HepG2 (cell line): ENCODE data around the gene RPL3.

Source experiments
- CTCF ChIP-seq: sonication (generic); formaldehyde crosslinking; IDR thresholded peaks from 2 replicates; pipeline ENCODE4 v1.5.0; 2020; ENCODE audit warnings: mild to moderate bottlenecking, missing genetic modification reagents, moderate library complexity
- DPF2 ChIP-seq: sonication (generic); formaldehyde crosslinking; IDR thresholded peaks from 2 replicates; pipeline ENCODE4 v1.4.0; 2020; ENCODE audit warnings: mild to moderate bottlenecking, low read depth, missing genetic modification reagents, borderline replicate concordance
- POLR2A ChIP-seq, 2 experiments: IDR thresholded peaks; 2 replicates each; pipeline ENCODE4 v1.6.1; 2011; ENCODE audit warnings: low read depth in 2 of 2, low read length in 2 of 2, mild to moderate bottlenecking in 1 of 2, moderate library complexity in 1 of 2; ENCODE audit not compliant: insufficient read depth in 1 of 2
- ZNF101 ChIP-seq: sonication (generic); formaldehyde crosslinking; IDR thresholded peaks from 2 replicates; pipeline ENCODE4 v1.4.0; 2020; ENCODE audit warnings: mild to moderate bottlenecking, low read depth, missing genetic modification reagents, borderline replicate concordance
- ZNF160 ChIP-seq: sonication (generic); formaldehyde crosslinking; IDR thresholded peaks from 2 replicates; pipeline ENCODE4 v1.8.0; 2022; ENCODE audit warnings: mild to moderate bottlenecking, inconsistent platforms, missing genetic modification reagents
- TF ChIP-seq, protein P1 (sequence below), 2 experiments: sonication (generic) in 1 of 2; formaldehyde crosslinking in 1 of 2; IDR thresholded peaks; 2 replicates each; pipeline versions ENCODE4 v1.5.1 to v1.6.1; 2011 to 2020; ENCODE audit warnings: borderline replicate concordance in 1 of 2, low read depth in 1 of 2, low read length in 1 of 2, mild to moderate bottlenecking in 1 of 2, missing genetic modification reagents in 1 of 2, moderate library complexity in 1 of 2
- TF ChIP-seq, protein P2 (sequence below), 2 experiments: fragments of 450-650 bp in 1 of 2; sonication (generic) in 1 of 2; formaldehyde crosslinking; IDR thresholded peaks; 2 replicates each; pipeline versions ENCODE4 v1.5.0 to v1.8.0; 2020 to 2022; ENCODE audit warnings: mild to moderate bottlenecking in 1 of 2, missing genetic modification reagents in 1 of 2
- TF ChIP-seq, protein P3 (sequence below), 2 experiments: IDR thresholded peaks; 2 replicates each; pipeline ENCODE4 v1.6.1; 2011 to 2012; ENCODE audit warnings: low read length in 2 of 2, borderline replicate concordance in 1 of 2, low read depth in 1 of 2, mild to moderate bottlenecking in 1 of 2, moderate library complexity in 1 of 2

- TF ChIP-seq, protein P1, sequence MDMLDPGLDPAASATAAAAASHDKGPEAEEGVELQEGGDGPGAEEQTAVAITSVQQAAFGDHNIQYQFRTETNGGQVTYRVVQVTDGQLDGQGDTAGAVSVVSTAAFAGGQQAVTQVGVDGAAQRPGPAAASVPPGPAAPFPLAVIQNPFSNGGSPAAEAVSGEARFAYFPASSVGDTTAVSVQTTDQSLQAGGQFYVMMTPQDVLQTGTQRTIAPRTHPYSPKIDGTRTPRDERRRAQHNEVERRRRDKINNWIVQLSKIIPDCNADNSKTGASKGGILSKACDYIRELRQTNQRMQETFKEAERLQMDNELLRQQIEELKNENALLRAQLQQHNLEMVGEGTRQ (IDR thresholded peaks at IDR 0.05; ENCODE audit: low read depth, low read length) = no peak
- TF ChIP-seq, protein P1 (CRISPR knock-in tag; IDR thresholded peaks at IDR 0.05; ENCODE audit: borderline replicate concordance) = no peak
- TF ChIP-seq CTCF (CRISPR knock-in tag) (no peak), DPF2 (no peak), POLR2A (IDR thresholded peaks at IDR 0.05; ENCODE audit: insufficient read depth in 1 of 2, low read depth in 2 of 2, low read length in 2 of 2) (no peak), ZNF101 (CRISPR knock-in tag) (no peak), ZNF160 (CRISPR knock-in tag) (no peak)
- TF ChIP-seq, protein P2, sequence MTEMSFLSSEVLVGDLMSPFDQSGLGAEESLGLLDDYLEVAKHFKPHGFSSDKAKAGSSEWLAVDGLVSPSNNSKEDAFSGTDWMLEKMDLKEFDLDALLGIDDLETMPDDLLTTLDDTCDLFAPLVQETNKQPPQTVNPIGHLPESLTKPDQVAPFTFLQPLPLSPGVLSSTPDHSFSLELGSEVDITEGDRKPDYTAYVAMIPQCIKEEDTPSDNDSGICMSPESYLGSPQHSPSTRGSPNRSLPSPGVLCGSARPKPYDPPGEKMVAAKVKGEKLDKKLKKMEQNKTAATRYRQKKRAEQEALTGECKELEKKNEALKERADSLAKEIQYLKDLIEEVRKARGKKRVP (CRISPR knock-in tag; IDR thresholded peaks at IDR 0.05) = no peak
- TF ChIP-seq, protein P3, sequence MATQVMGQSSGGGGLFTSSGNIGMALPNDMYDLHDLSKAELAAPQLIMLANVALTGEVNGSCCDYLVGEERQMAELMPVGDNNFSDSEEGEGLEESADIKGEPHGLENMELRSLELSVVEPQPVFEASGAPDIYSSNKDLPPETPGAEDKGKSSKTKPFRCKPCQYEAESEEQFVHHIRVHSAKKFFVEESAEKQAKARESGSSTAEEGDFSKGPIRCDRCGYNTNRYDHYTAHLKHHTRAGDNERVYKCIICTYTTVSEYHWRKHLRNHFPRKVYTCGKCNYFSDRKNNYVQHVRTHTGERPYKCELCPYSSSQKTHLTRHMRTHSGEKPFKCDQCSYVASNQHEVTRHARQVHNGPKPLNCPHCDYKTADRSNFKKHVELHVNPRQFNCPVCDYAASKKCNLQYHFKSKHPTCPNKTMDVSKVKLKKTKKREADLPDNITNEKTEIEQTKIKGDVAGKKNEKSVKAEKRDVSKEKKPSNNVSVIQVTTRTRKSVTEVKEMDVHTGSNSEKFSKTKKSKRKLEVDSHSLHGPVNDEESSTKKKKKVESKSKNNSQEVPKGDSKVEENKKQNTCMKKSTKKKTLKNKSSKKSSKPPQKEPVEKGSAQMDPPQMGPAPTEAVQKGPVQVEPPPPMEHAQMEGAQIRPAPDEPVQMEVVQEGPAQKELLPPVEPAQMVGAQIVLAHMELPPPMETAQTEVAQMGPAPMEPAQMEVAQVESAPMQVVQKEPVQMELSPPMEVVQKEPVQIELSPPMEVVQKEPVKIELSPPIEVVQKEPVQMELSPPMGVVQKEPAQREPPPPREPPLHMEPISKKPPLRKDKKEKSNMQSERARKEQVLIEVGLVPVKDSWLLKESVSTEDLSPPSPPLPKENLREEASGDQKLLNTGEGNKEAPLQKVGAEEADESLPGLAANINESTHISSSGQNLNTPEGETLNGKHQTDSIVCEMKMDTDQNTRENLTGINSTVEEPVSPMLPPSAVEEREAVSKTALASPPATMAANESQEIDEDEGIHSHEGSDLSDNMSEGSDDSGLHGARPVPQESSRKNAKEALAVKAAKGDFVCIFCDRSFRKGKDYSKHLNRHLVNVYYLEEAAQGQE (IDR thresholded peaks at IDR 0.05; ENCODE audit: borderline replicate concordance in 1 of 2, low read depth in 1 of 2, low read length in 2 of 2) = no peak
These were observed 13.1 kb upstream of the RPL3 start for GRCh38 chr22:39332441-39333064.
